Liver (tissue), 9 donors: Measurements from ENCODE around the gene TRPM2. TPM values are rescaled to one million over a fixed set of nuclear protein-coding genes. Genes with fewer than 3 reads are reported as not detected.
A peak's percentile ranks its signal among the peaks of the same experiment; 100 is the strongest.

ENCODE experiments used
- DNase-seq: peaks from one replicate; pipeline ENCODE4 v3.0.0-alpha.2; 2017; ENCODE audit warnings: low spot score
- H3K27ac ChIP-seq, 2 donors: one replicate each; pipeline ENCODE4 v1.7.0; 2013; ENCODE audit warnings: inconsistent platforms in 2 of 2, low read length in 2 of 2, control low read depth in 1 of 2, low read depth in 1 of 2, mild to moderate bottlenecking in 1 of 2
- H3K27me3 ChIP-seq, 4 donors: one replicate each; pipeline versions ENCODE4 v1.6.1 to v1.7.0; 2013; ENCODE audit warnings: low read length in 3 of 4, inconsistent platforms in 1 of 4, mild to moderate bottlenecking in 1 of 4, moderate library complexity in 1 of 4; ENCODE audit not compliant: control insufficient read depth in 4 of 4, insufficient read depth in 4 of 4
- H3K36me3 ChIP-seq, 4 donors: one replicate each; pipeline versions ENCODE4 v1.6.1 to v1.7.0; 2013; ENCODE audit warnings: low read length in 3 of 4, mild to moderate bottlenecking in 3 of 4, low read depth in 1 of 4, moderate library complexity in 1 of 4; ENCODE audit not compliant: control insufficient read depth in 4 of 4, insufficient read depth in 3 of 4
- H3K4me1 ChIP-seq, 4 donors: one replicate each; pipeline versions ENCODE4 v1.6.1 to v1.7.0; 2013; ENCODE audit warnings: low read length in 3 of 4, mild to moderate bottlenecking in 3 of 4, moderate library complexity in 1 of 4; ENCODE audit not compliant: control insufficient read depth in 4 of 4, insufficient read depth in 4 of 4
- H3K4me3 ChIP-seq, 3 donors: one replicate each; pipeline versions ENCODE4 v1.6.1 to v1.7.0; 2013; ENCODE audit warnings: low read length in 3 of 3, control low read depth in 1 of 3, low read depth in 1 of 3, mild to moderate bottlenecking in 1 of 3
- H3K9ac ChIP-seq, 2 donors: one replicate each; pipeline ENCODE4 v1.7.0; 2013; ENCODE audit warnings: low read length in 2 of 2, mild to moderate bottlenecking in 2 of 2, moderate library complexity in 2 of 2, control low read depth in 1 of 2, low read depth in 1 of 2
- H3K9me3 ChIP-seq, 4 donors: one replicate each; pipeline versions ENCODE4 v1.6.1 to v1.7.0; 2013; ENCODE audit warnings: low read length in 3 of 4; ENCODE audit not compliant: control insufficient read depth in 4 of 4
- FOXA1 ChIP-seq: IDR thresholded peaks from 2 replicates; pipeline ENCODE4 v1.6.1; 2016; ENCODE audit warnings: antibody characterized with exemption
- FOXA2 ChIP-seq: IDR thresholded peaks from 2 replicates; pipeline ENCODE4 v1.6.1; 2016; ENCODE audit warnings: antibody characterized with exemption
- GABPA ChIP-seq, 2 donors: IDR thresholded peaks in 1 of 2; conservative IDR thresholded peaks in 1 of 2; 2 replicates each; pipeline ENCODE4 v1.6.1; 2016; ENCODE audit warnings: antibody characterized with exemption in 2 of 2, mild to moderate bottlenecking in 1 of 2, moderate library complexity in 1 of 2
- HNF4A ChIP-seq, 2 donors: conservative IDR thresholded peaks; 2 replicates each; pipeline ENCODE4 v1.6.1; 2016; ENCODE audit warnings: antibody characterized with exemption in 2 of 2, mild to moderate bottlenecking in 2 of 2
- HNF4G ChIP-seq: IDR thresholded peaks from 2 replicates; pipeline ENCODE4 v1.6.1; 2016; ENCODE audit warnings: antibody characterized with exemption
- JUND ChIP-seq, 2 donors: IDR thresholded peaks; 2 replicates each; pipeline ENCODE4 v1.6.1; 2016; ENCODE audit warnings: antibody characterized with exemption in 2 of 2
- RAD21 ChIP-seq, 2 donors: IDR thresholded peaks; 2 replicates each; pipeline ENCODE4 v1.6.1; 2016; ENCODE audit warnings: antibody characterized with exemption in 2 of 2, mild to moderate bottlenecking in 2 of 2
- RXRA ChIP-seq, 2 donors: IDR thresholded peaks; 2 replicates each; pipeline ENCODE4 v1.6.1; 2017 to 2018; ENCODE audit warnings: antibody characterized with exemption in 2 of 2, mild to moderate bottlenecking in 1 of 2
- TAF1 ChIP-seq: conservative IDR thresholded peaks from 2 replicates; pipeline ENCODE4 v1.6.1; 2016; ENCODE audit warnings: antibody characterized with exemption, mild to moderate bottlenecking
- YY1 ChIP-seq: IDR thresholded peaks from 2 replicates; pipeline ENCODE4 v1.6.1; 2016; ENCODE audit warnings: antibody characterized with exemption, mild to moderate bottlenecking
- WGBS: extraction: QIAGEN DNeasy Blood & Tissue Kit; methylation state at CpG from one replicate; pipeline ENCODE4 v1.1.7; 2013; 5-methylcytosine and 5-hydroxymethylcytosine counted together
- polyA plus RNA-seq, 2 donors: library from polyadenylated mRNA; stranded (reverse) in 1 of 2; unstranded in 1 of 2; fragments of 200-250 nt in 1 of 2; fragments of >200 nt in 1 of 2; fragmentation: Nextera tagmentation in 1 of 2; extraction: Ambion mirVana in 1 of 2; gene quantifications; one replicate each; pipeline versions ENCODE4 v1.2.1 to v1.2.3, GENCODE V29; 2013 to 2015
- total RNA-seq, 2 donors: library from RNA; depleted of rRNA; stranded (reverse); fragments of >200 nt; gene quantifications; one replicate each; pipeline ENCODE4 v1.2.3, GENCODE V29; 2014
- TF ChIP-seq, protein P1 (sequence below): IDR thresholded peaks from 2 replicates; pipeline ENCODE4 v1.6.1; 2016; ENCODE audit warnings: antibody characterized with exemption
- TF ChIP-seq, protein P2 (sequence below): IDR thresholded peaks from 2 replicates; pipeline ENCODE4 v1.6.1; 2016; ENCODE audit warnings: antibody characterized with exemption
- TF ChIP-seq, protein P3 (sequence below): IDR thresholded peaks from 2 replicates; pipeline ENCODE4 v1.6.1; 2016; ENCODE audit warnings: antibody characterized with exemption
- TF ChIP-seq, protein P4 (sequence below): fragments of 150-350 bp; IDR thresholded peaks from 2 replicates; pipeline ENCODE4 v1.5.1; 2017; ENCODE audit warnings: improper control_type of control experiment, low read depth, low read length; ENCODE audit not compliant: missing input control
- donor health status: healthy.
- donor health status: healthy.
- donor health status: healthy.
- donor health status: healthy.
- donor health status: healthy.

TRPM2 gene
- total and polyA plus RNA-seq, 4 donors: 0.43 to 1.3 (median 0.63) TPM

DNA sequence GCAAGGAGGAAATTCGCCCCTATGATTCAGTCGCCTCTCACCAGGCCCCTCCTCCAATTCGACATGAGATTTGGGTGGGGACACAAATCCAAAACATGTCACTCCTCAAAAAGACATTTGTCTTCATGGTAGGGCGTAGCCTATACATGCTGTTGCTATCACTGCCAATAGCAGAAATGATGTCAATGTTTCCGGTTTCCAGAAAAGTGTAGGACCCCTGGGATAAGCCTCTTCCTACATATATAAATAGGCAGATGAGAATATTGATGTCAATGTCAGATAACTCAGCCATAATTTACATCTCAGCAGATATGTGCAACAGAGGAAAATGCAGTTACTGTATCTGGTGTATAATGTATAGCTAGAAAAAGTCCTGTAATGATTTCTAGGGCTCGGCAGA, 118.6 kb downstream of the TRPM2 start:
- H3K9me3 ChIP-seq: no peaks in the 10 kb centered on the region
- no peak for DNase-seq
- H3K4me3 ChIP-seq: no peak overlapping the region
- peaks cover 6 to 13% (median 12%) of the 10 kb centered on the region in 4 donors for H3K4me1 ChIP-seq
- no peak overlapping the region for H3K9ac ChIP-seq
- H3K36me3 ChIP-seq: no peaks in the 10 kb centered on the region
- WGBS: 94% methylated on average over 6 of the region's 6 CpGs
- H3K27me3 ChIP-seq: no peaks in the 10 kb centered on the region
- H3K27ac ChIP-seq: no peak overlapping the region
- TF ChIP-seq RAD21 (IDR thresholded peaks at IDR 0.05): no peak

DNA sequence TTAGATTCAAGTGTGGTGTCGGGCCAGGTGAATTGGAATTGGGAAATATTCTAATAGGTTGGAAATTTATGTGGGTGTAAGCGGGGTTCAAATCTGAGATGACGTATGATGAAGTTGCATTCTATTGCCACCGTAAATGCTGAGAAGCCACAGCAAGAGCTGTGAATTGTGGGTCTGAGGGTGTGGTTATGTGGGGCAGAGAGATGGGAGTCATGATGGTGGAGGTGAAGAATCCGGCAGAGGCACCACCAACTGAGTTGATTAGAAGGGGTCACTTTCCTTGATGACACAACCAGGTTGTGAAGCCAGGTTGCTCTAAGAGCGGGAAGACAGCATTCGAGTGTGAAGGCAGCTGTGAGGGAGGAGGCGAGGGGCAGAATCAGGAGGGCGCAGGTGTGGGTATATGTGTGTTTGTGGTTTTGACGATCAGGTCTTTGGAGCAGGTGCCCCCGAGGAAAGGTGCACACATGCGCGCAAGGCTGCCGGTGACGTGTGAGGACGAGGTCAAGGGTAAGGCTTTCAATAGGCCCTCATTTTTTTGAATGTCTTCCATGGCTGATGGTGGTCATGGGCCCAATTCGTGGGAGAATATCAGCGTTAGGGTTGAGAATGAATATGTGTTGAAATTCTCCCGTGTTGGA, 120.6 kb downstream of the TRPM2 start:
- no peak for DNase-seq
- Histone ChIP-seq H3K4me1 (peaks cover 7 to 22% (median 20%) of the 10 kb centered on the region in 4 donors), H3K36me3 (no peaks in the 10 kb centered on the region), H3K27ac (peak overlapping the region in 1 of 2 donors; percentile 22), H3K9ac (no peak overlapping the region), H3K4me3 (no peak overlapping the region), H3K27me3 (no peaks in the 10 kb centered on the region), H3K9me3 (no peaks in the 10 kb centered on the region)
- TF ChIP-seq HNF4G (no peak), HNF4A (conservative IDR thresholded peaks at IDR 0.05) (no peak), GABPA (IDR thresholded peaks at IDR 0.05 in 1 of 2, conservative IDR thresholded peaks at IDR 0.05 in 1 of 2) (no peak), FOXA2 (no peak), YY1 (no peak), RXRA (IDR thresholded peaks at IDR 0.05) (no peak), RAD21 (IDR thresholded peaks at IDR 0.05) (no peak), FOXA1 (no peak), TAF1 (no peak)
- TF ChIP-seq, protein P1, sequence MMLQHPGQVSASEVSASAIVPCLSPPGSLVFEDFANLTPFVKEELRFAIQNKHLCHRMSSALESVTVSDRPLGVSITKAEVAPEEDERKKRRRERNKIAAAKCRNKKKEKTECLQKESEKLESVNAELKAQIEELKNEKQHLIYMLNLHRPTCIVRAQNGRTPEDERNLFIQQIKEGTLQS: no peak
- TF ChIP-seq, protein P2, sequence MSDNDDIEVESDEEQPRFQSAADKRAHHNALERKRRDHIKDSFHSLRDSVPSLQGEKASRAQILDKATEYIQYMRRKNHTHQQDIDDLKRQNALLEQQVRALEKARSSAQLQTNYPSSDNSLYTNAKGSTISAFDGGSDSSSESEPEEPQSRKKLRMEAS: no peak
- TF ChIP-seq, protein P3, sequence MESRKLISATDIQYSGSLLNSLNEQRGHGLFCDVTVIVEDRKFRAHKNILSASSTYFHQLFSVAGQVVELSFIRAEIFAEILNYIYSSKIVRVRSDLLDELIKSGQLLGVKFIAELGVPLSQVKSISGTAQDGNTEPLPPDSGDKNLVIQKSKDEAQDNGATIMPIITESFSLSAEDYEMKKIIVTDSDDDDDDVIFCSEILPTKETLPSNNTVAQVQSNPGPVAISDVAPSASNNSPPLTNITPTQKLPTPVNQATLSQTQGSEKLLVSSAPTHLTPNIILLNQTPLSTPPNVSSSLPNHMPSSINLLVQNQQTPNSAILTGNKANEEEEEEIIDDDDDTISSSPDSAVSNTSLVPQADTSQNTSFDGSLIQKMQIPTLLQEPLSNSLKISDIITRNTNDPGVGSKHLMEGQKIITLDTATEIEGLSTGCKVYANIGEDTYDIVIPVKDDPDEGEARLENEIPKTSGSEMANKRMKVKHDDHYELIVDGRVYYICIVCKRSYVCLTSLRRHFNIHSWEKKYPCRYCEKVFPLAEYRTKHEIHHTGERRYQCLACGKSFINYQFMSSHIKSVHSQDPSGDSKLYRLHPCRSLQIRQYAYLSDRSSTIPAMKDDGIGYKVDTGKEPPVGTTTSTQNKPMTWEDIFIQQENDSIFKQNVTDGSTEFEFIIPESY: no peak
- 91% methylated on average over 19 of the region's 19 CpGs for WGBS

DNA sequence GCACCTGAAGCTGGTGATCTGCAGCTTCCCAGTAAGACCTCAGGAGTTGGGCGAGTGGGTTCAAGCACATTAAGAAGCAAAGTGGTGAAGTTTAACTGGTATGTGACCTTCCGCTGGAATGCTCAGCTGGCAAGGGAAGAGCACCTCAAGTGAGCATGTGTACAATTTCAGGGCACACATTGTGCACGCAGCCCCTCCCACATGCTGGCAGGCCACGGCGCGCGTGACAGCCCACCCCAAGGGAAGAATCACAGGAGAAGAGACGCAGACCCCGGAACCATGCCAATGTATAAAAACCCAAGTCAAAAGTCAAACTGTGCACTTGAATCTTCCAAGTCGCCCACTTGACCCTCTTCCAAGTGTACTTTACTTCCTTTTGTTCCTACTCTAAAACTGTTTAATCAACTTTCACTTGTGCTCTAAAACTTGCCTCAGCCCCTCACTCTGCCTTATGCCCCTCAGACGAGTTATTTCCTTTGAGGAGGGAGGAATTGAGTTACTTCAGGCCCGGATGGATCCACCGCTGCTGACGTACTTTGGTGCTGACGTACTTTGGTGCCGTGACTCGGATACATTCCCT, 121.9 kb downstream of the TRPM2 start:
- Histone ChIP-seq H3K4me1 (peaks cover 7 to 28% (median 20%) of the 10 kb centered on the region in 4 donors), H3K27ac (no peak overlapping the region), H3K27me3 (no peaks in the 10 kb centered on the region), H3K4me3 (no peak overlapping the region), H3K9ac (no peak overlapping the region), H3K36me3 (no peaks in the 10 kb centered on the region), H3K9me3 (no peaks in the 10 kb centered on the region)
- TF ChIP-seq RXRA (IDR thresholded peaks at IDR 0.05): no peak
- TF ChIP-seq, protein P1: no peak
- TF ChIP-seq, protein P4, sequence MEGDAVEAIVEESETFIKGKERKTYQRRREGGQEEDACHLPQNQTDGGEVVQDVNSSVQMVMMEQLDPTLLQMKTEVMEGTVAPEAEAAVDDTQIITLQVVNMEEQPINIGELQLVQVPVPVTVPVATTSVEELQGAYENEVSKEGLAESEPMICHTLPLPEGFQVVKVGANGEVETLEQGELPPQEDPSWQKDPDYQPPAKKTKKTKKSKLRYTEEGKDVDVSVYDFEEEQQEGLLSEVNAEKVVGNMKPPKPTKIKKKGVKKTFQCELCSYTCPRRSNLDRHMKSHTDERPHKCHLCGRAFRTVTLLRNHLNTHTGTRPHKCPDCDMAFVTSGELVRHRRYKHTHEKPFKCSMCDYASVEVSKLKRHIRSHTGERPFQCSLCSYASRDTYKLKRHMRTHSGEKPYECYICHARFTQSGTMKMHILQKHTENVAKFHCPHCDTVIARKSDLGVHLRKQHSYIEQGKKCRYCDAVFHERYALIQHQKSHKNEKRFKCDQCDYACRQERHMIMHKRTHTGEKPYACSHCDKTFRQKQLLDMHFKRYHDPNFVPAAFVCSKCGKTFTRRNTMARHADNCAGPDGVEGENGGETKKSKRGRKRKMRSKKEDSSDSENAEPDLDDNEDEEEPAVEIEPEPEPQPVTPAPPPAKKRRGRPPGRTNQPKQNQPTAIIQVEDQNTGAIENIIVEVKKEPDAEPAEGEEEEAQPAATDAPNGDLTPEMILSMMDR: no peak
- no peak for TF ChIP-seq HNF4G
- TF ChIP-seq HNF4A (conservative IDR thresholded peaks at IDR 0.05): no peak
- TF ChIP-seq JUND (IDR thresholded peaks at IDR 0.05): no peak
- no peak for TF ChIP-seq FOXA1
- TF ChIP-seq YY1: no peak
- TF ChIP-seq, protein P2: no peak
- no peak for TF ChIP-seq GABPA (IDR thresholded peaks at IDR 0.05 in 1 of 2, conservative IDR thresholded peaks at IDR 0.05 in 1 of 2)
- no peak for TF ChIP-seq RAD21 (IDR thresholded peaks at IDR 0.05)
- 96% methylated on average over 17 of the region's 17 CpGs for WGBS
- DNase-seq: no peak
